Measurements from ENCODE around the gene SUV39H1. TPM values are rescaled to one million over a fixed set of nuclear protein-coding genes. Genes with fewer than 3 reads are reported as not detected.

The SUV39H1 gene
- total RNA-seq, 1 experiment from 2014 or later = 19.6 TPM

DNA sequence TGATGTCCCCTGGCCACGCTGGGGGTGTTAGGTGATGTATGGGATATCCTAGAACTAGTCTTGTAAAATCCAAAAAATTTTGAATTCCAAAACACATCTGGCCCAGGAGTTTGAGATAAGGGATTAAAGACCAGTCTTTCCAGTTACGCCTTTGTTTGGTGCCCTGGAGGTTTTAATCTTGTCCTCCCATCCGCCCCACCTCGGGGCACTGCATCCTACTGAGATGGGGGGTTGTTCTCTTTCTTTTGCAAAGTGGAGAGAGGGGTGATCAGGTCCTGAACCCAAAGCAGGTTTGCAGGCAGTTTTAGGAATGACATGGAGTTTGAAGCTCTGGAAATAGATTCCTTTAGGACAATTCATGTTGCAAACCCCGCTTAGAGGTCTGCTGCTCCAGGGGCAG is 1.8 kb downstream of the SUV39H1 start:
- H3K36me3 ChIP-seq (replicated peaks; ENCODE audit: control insufficient read depth, insufficient read depth, low read length) = peaks cover 12% of the 10 kb centered on the region
- no peaks in the 10 kb centered on the region for H3K27me3 ChIP-seq (ENCODE audit: control insufficient read depth, insufficient read depth, low read length)
- H3K4me3 ChIP-seq (ENCODE audit: insufficient read depth, low read depth, low read length) = no peak overlapping the region
- DNase-seq = peak; percentile 75

DNA sequence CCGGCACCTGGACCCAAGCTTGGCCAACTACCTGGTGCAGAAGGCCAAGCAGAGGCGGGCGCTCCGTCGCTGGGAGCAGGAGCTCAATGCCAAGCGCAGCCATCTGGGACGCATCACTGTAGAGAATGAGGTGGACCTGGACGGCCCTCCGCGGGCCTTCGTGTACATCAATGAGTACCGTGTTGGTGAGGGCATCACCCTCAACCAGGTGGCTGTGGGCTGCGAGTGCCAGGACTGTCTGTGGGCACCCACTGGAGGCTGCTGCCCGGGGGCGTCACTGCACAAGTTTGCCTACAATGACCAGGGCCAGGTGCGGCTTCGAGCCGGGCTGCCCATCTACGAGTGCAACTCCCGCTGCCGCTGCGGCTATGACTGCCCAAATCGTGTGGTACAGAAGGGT is 3.7 kb downstream of the SUV39H1 start:
- no peaks in the 10 kb centered on the region for H3K27me3 ChIP-seq (ENCODE audit: control insufficient read depth, insufficient read depth, low read length)
- peak; percentile 26 for DNase-seq
- H3K4me3 ChIP-seq (ENCODE audit: insufficient read depth, low read depth, low read length) = no peak overlapping the region
- peaks cover 12% of the 10 kb centered on the region for H3K36me3 ChIP-seq (replicated peaks; ENCODE audit: control insufficient read depth, insufficient read depth, low read length)

DNA sequence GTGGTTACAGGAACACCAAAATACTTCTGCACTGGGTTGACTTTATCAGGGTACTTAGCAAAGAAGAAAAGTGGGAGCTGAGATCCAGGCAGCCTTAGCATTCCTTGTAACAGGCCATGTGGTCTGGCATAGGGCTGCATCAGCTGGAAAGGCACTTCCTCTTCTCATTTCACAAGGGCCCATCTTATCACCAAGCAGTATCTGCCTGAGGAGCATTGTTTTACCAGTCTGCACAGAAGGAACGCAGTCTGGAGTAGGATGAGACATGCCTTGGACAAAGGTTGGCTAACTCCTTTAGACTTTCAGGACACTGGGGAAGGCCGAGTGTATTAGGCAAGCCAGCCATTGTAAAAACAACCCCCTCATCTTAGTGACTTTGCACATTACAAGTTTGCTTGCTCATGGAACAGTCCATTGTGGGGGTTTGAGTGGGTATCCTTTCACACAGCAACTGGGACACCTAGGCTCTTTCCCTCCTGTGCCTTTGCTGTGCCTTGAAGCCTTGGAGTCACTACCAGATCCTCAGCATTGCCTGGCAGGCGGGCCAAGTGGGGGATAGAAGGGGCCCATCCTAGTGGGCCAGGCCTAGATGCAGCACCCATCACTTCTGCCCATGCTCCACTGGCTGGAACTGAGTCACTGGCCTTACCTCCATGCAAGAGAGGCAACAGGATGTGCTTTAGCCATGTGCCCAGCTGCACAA is 4.6 kb downstream of the SUV39H1 start:
- no peaks in the 10 kb centered on the region for H3K27me3 ChIP-seq (ENCODE audit: control insufficient read depth, insufficient read depth, low read length)
- no peak overlapping the region for H3K4me3 ChIP-seq (ENCODE audit: insufficient read depth, low read depth, low read length)
- peaks cover 12% of the 10 kb centered on the region for H3K36me3 ChIP-seq (replicated peaks; ENCODE audit: control insufficient read depth, insufficient read depth, low read length)
- DNase-seq = no peak

DNA sequence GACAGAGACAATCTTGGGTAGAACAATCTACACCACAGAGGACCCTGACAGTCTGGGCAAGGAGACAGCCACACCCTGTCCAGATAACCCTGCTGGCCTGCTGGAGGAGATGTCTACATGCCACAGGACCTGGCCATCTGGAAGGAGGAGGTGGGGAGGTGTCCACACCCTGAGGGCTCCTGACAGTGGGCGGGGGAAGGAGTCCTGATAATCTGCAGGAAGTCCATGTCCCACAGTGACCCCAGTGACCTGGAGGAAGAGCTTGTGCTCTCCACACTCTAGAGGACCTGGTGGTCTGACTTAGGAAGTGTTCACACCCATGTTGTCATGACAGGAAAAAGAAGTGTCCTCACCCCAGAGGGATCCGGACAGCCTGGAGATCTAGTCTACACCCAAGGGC is 5.5 kb downstream of the SUV39H1 start:
- H3K4me3 ChIP-seq (ENCODE audit: insufficient read depth, low read depth, low read length) = no peak overlapping the region
- H3K27me3 ChIP-seq (ENCODE audit: control insufficient read depth, insufficient read depth, low read length) = no peaks in the 10 kb centered on the region
- DNase-seq = no peak

DNA sequence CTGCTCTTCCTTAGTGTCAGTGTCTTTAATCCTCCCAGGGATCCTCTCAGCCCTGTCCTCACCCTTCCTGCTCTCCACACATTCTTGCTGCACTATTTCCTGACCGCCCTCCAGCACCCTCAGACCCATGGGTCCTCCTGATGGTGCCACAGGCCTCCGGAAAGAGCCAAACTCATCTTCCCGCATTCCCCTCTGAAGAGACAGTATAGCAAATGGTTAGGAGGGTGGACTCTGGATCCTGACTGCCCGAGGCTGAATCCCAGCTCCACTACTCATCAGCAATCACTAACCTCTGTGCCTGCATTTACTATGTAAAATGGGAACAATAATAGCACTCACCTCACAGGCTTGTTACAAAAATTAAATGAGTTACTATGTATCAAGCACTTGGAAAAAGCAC is 6.2 kb downstream of the SUV39H1 start:
- no peaks in the 10 kb centered on the region for H3K27me3 ChIP-seq (ENCODE audit: control insufficient read depth, insufficient read depth, low read length)
- DNase-seq = no peak
- H3K36me3 ChIP-seq (replicated peaks; ENCODE audit: control insufficient read depth, insufficient read depth, low read length) = peaks cover 12% of the 10 kb centered on the region
- H3K4me3 ChIP-seq (ENCODE audit: insufficient read depth, low read depth, low read length) = no peak overlapping the region

More for the DNA sequence above, 5.5 kb downstream of the SUV39H1 start:
- peaks cover 12% of the 10 kb centered on the region for H3K36me3 ChIP-seq (replicated peaks; ENCODE audit: control insufficient read depth, insufficient read depth, low read length)

DNA sequence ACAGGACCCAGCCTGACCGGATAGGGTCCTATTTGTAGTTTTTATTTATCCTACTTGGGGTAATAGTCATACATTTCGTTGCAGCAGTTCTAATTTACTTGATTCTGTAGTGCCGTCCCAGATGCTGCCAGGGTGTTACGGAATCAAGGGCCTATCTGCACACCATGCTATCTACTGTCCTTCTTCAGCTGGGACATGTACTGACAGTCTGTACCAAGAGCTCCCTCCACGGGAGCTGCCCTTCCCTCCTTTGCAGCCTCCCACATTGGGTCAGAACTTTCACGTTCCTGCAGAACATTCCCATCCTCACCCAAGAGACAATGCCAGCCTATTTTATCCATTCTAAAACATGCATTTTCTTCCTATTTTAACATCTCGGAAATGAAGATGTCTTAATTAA is 6.7 kb downstream of the SUV39H1 start:
- Histone ChIP-seq H3K27me3 (ENCODE audit: control insufficient read depth, insufficient read depth, low read length) (no peaks in the 10 kb centered on the region), H3K36me3 (replicated peaks; ENCODE audit: control insufficient read depth, insufficient read depth, low read length) (peaks cover 12% of the 10 kb centered on the region), H3K4me3 (ENCODE audit: insufficient read depth, low read depth, low read length) (no peak overlapping the region)
- DNase-seq = no peak

DNA sequence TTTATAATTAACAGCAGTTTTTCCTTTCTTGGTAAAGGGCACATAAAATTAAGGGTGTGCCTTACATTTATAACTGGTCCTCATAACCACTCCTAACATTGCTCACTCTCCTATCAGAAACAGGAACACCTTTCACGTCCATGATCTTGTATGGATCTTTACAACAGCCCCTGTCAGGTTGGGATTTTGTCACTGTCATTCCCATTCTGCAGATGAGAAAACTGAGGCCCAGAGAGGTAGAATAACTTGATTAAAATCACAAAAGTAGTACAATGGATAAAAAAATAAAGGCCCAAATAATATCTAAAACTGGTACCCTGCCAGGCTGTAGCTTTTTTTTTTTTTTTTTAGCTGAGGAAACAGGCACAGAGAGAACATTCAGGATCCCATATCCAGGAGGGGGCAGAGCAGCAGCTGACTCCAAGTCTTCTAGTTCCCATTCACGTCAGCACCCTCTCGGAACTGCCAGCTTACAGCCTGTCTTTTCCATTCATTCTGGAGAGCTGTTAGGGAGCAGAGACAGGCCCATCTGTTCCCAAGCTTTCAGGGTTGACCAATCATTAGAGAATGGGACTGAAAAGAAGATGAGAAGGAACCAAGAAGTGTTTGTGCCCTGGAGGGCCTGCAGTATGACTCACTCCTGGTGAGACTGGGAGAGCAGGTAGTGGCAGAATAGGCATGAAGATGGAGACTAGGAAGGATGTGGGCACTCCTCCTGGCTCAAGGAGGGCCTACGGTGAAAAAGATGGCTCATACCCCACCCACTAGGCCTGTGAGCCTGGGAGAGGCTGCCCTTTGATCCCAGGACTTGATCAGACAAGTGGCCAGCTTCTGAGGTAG is 7.3 kb downstream of the SUV39H1 start:
- peaks cover 12% of the 10 kb centered on the region for H3K36me3 ChIP-seq (replicated peaks; ENCODE audit: control insufficient read depth, insufficient read depth, low read length)
- peak; percentile 21 for DNase-seq
- H3K27me3 ChIP-seq (ENCODE audit: control insufficient read depth, insufficient read depth, low read length) = no peaks in the 10 kb centered on the region
- H3K4me3 ChIP-seq (ENCODE audit: insufficient read depth, low read depth, low read length) = no peak overlapping the region

DNA sequence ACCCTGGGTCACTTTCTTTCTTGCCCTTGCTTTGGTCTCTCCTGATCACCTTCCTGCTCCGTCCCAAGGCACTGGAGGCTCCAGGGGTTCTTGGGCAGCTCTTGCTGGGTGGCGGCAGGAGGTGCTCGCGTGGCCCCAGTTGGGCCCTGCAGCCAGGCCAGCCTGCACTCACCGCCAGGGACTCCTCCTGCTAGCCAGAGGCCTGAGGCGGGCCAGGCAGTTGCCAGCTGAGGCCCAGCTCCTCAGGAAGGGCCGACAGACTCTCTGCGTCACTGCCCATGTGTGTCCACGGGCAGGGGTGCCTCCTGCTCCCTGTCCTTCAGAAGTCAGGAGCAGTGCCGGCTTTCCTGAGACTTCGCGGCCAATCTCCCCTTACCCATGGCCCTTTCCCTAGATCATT is 9.3 kb downstream of the SUV39H1 start:
- Histone ChIP-seq H3K36me3 (replicated peaks; ENCODE audit: control insufficient read depth, insufficient read depth, low read length) (peaks cover 6% of the 10 kb centered on the region), H3K4me3 (ENCODE audit: insufficient read depth, low read depth, low read length) (no peak overlapping the region), H3K27me3 (ENCODE audit: control insufficient read depth, insufficient read depth, low read length) (no peaks in the 10 kb centered on the region)
- DNase-seq = peak; percentile 12

DNA sequence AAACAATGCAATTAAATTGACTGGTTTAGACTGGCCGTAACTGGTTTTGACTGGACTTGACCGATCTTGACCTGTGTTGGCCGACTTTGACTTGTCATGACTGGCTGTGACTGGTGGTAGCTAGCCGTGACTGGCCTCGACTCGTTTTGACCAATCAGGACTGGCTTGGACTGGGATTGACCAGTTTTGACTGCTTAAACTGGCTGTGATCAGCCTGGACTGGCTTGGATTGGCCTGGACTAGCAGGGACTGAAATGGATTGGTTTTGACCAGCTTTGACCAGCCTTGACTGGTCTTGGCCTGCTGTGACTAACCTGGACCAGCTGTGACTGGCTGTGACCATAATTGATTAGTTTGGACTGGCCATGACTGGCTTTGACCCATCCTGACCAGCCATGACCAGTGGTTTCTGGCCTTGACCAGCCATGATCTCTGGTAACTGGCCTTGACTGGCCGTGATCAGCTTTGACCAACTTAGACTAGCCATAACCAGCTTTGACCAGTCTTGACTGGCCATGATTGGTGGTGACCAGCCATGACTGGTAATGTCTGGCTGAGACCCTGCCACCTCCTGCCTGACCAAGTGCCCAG is 13.1 kb downstream of the SUV39H1 start:
- H3K27me3 ChIP-seq (ENCODE audit: control insufficient read depth, insufficient read depth, low read length) = no peaks in the 10 kb centered on the region; the same call in 1 of the 2 replicates
- H3K36me3 ChIP-seq (replicated peaks; ENCODE audit: control insufficient read depth, insufficient read depth, low read length) = no peaks in the 10 kb centered on the region; the same call in 1 of the 2 replicates
- no peak overlapping the region for H3K4me3 ChIP-seq (ENCODE audit: insufficient read depth, low read depth, low read length)
- no peak for DNase-seq

DNA sequence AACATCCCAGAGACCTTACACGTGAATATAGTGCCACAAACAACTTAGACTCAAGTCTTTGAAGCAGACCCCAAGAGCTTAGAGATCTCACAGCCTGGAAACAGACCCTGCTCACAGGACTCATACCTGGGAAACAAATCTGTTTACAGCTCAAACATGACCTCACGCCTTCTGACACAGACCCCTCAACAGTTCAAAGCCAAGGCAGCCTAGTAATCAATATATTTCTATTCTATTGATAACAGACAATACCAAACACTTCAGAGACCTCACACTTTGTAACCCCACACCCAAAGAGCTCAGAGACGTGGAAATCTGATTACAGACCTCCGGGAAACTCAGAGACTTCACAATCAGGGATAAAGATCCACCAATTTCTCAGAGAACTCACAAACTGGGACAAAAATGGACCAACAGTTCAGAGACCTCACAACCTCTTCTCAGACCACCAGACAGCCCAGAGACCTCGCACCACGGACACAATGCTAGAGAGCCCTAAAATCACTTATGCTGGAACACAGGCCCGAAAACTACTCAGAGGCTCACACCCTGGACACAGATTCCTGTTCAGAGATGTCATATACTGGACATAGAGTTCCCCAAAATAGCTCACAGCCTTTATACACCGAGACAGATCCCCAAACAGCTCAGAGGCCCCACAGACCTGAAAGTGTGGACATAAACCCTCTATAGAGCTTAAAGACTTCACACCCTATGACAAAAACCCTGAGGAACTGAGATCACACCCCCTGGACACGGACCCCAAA is 14.8 kb downstream of the SUV39H1 start:
- no peaks in the 10 kb centered on the region; the same call in 1 of the 2 replicates for H3K27me3 ChIP-seq (ENCODE audit: control insufficient read depth, insufficient read depth, low read length)
- H3K4me3 ChIP-seq (ENCODE audit: insufficient read depth, low read depth, low read length) = no peak overlapping the region
- no peak for DNase-seq
- no peaks in the 10 kb centered on the region for H3K36me3 ChIP-seq (replicated peaks; ENCODE audit: control insufficient read depth, insufficient read depth, low read length)

DNA sequence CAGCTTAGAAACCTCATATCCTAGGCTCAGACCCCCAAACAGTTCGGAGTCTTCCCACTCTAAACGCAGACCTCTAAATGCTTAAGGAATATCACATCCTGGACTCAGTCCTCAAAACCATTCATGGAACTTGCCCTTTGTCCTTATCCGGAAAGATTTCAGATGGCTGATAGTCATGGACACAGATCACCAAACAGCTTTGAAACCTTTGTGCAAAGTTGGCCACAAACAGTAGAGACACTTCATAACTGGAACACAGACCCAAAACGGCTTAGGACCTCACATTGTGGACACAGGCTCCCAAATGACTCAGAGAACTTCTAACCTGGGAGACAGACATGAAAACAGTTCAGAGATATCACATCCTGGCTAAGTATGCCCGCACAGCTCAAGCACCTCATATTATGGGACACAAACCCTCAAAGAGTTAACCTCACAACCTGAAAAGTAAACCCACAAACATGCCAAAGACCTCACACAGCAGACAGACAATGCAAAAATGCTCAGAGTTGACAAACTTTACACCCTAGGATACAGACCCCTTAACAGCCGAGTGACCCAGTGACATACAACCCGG is 15.5 kb downstream of the SUV39H1 start:
- H3K27me3 ChIP-seq (ENCODE audit: control insufficient read depth, insufficient read depth, low read length) = no peaks in the 10 kb centered on the region; the same call in 1 of the 2 replicates
- no peak for DNase-seq
- no peaks in the 10 kb centered on the region for H3K36me3 ChIP-seq (replicated peaks; ENCODE audit: control insufficient read depth, insufficient read depth, low read length)
- no peak overlapping the region for H3K4me3 ChIP-seq (ENCODE audit: insufficient read depth, low read depth, low read length)

DNA sequence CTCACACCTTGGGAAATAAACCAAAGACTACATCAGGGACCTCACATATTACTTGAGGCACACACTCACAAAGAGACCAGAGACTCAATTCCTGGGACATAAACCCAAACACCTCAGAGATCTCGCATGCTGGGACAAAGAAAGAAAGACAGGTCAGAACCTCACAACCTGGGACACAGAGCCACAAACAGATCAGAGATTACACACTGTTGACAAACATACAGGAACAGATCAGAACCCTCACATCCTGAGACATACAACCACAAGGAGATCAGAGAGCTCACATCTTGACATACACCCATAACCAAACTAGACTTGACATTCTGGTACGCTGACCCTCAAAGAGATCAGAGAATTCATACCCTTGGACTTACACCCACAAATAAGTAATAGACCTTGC is 17.3 kb downstream of the SUV39H1 start:
- DNase-seq = no peak
- Histone ChIP-seq H3K4me3 (ENCODE audit: insufficient read depth, low read depth, low read length) (no peak overlapping the region), H3K27me3 (ENCODE audit: control insufficient read depth, insufficient read depth, low read length) (no peaks in the 10 kb centered on the region; the same call in 1 of the 2 replicates), H3K36me3 (replicated peaks; ENCODE audit: control insufficient read depth, insufficient read depth, low read length) (no peaks in the 10 kb centered on the region)

DNA sequence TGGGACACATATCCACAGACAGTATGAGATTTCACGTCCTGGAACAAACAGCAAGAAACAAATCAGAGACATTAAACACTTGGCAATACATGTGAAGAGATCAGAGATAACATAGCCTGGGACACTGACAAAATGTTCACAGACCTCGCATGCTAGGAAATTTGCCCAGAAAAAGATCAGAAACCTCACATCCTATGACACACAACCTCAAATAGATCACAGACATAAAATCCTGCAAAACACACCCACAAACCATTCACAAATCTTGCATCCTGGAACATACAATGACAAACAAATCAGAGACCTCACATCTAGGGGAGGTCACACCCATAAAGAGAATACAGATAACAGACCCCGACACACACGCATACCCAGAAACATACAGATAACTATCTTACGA is 18.0 kb downstream of the SUV39H1 start:
- Histone ChIP-seq H3K36me3 (replicated peaks; ENCODE audit: control insufficient read depth, insufficient read depth, low read length) (no peaks in the 10 kb centered on the region), H3K4me3 (ENCODE audit: insufficient read depth, low read depth, low read length) (no peak overlapping the region), H3K27me3 (ENCODE audit: control insufficient read depth, insufficient read depth, low read length) (no peaks in the 10 kb centered on the region; the same call in 1 of the 2 replicates)
- DNase-seq = no peak

DNA sequence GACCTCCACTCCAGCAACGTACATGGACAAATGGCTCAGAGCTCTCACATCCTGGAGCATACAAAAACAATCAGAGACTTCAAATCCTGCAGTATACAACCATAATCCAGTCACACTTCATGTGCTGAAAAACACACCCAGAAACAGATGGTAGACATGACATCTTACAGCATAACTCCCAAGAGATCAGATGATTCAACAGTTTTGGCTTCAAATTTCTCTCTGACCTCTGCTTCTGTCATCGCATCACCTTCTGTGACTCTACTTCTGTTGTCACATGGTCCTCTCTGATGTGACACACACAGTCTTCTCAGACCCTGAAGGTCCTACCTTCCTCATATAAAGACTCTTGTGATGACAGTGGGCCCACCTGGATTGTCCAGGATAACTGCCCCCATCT is 18.5 kb downstream of the SUV39H1 start:
- no peaks in the 10 kb centered on the region for H3K36me3 ChIP-seq (replicated peaks; ENCODE audit: control insufficient read depth, insufficient read depth, low read length)
- H3K27me3 ChIP-seq (ENCODE audit: control insufficient read depth, insufficient read depth, low read length) = no peaks in the 10 kb centered on the region; the same call in 1 of the 2 replicates
- DNase-seq = no peak

More for the DNA sequence above, 18.5 kb downstream of the SUV39H1 start:
- H3K4me3 ChIP-seq (ENCODE audit: insufficient read depth, low read depth, low read length) = no peak overlapping the region

All from H7 (cell line).